Measurements from ENCODE around the gene SMG9.

SMG9 gene

GRCh38 chr19:43755256-43755801 is 567 bp upstream of the SMG9 start:
- DNase-seq (ENCODE audit: low read depth): peak; percentile 58

DNA sequence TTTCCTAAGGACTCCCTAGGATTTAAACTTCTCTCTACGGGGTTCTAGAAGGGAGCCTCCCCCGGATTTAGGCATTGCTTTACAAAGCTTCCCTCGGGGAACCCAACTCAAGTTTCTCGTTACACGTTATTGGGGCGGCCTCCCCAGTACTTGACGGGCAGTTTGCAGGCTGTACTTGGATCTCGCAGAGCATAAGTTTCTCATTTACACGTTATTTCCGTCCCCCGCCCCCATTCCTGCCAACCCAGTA is 584 bp downstream of the SMG9 start:
- no peak for DNase-seq (ENCODE audit: low read depth)

DNA sequence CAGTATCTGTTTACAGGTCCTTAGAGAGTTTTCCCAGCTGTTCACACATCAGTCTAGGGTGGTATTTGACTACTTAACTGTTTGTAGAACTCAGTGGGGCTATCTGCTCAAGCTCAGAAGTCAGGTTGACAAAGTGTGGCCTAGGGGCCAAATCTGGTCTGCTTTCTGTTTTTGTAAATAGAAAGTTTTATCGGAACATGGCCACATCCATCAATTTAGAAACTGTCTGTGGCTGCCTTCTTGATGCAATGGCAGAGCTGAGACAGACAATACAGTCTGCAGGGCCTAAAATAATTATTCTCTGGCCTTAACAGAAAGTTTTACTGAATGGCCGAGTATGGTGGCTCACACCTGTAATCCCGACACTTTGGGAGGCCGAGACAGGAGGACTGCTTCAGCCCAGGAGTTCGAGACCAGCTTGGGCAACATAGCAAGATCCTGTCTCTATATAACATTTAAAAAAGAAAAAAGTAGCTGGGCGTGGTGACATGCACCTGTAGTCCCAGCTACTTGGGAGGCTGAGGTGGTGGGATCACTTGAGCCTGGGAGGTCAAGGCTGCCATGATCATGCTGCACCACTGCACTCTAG is 2.4 kb downstream of the SMG9 start:
- no peak for DNase-seq (ENCODE audit: low read depth)

DNA sequence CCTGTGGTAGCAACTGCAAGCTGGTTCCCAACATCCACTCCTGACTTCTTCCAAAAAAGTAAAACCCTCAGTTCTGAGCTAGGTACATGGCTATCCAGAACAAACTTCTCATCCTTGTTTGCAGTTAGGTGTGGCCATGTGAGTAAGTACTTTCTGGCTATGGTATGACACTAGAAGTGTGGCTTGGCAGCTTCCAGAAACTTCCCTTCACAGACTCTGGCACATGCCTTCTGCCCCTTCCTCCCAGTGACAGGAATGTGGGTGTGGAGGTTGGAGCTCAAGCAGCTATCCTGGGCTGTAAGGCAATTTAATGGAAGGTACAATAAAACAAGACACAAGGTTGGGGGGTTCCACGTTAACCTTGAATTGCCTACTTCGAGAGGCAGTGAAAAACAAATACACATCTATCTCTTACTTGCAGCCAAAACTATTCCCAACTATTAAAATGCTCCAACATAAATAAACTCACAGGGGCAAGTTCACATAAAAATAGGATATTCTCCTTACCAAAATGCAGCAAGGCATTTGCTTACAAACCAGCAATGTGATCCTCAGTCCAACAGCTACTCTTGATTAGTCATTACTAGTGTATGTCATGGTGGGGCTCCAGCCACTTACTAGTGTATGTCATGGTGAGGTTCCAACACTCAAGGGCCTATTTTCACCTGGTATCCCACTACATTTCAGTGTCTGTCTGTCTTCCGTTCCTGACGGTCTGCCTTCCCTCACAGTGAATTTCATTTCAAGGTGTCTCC is 3.1 kb downstream of the SMG9 start:
- DNase-seq (ENCODE audit: low read depth): no peak

DNA sequence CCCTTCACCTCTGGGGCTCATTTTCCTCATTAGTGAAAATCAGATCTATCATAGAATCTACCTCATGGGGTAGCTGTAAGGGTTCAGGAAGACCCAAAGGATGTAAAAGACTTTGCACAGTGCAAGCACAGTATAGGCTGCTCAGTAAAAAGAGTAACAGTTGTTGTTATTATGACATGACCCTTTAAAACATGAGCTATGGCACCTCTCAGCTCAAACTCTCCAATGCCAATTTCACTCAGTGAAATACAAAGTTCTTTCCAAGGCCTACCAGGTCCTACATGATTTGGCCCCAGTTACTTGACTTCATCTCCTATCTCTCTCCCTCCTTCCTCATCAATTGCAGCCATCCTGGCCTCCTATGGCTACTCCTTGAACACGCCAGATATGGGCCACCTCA is 4.9 kb downstream of the SMG9 start:
- no peak for DNase-seq (ENCODE audit: low read depth)

GRCh38 chr19:43749152-43749551 is 5.6 kb downstream of the SMG9 start:
- DNase-seq (ENCODE audit: low read depth): no peak

GRCh38 chr19:43748685-43749084 is 6.1 kb downstream of the SMG9 start:
- no peak for DNase-seq (ENCODE audit: low read depth)

- no peak for DNase-seq (ENCODE audit: low read depth)
Observed at GRCh38 chr19:43748205-43748594, 6.6 kb downstream of the SMG9 start.

DNA sequence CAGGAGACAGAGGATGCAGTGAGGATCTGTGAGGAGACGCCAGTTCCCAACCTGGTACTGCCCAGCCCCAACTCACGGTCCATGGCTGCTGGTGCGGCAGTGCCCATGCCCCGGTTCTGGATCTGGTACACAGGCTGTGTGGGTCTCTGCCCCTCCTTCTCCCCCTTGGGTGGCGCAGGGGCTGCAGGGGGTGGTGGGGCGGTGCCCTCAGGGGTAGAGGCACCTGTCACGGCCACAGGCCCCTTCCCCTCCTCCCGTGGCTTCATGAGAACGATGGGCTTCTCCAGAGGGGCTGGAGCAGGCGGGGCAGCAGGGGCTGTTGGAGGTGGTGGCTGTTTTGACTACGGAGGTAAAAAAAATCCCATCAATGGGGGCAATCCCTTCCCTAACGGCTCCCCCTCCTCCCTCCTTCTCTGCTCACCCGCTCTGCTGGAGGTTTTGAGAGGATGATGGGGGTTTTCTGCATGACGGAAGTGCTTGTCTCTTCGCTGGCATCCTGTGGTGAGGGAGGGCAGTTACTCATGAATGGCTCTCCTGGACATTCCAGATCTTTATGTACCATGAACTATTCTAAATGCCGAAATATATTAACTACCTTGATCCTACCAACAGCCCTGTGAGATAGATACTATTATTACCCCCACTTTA is 7.1 kb downstream of the SMG9 start:
- no peak for DNase-seq (ENCODE audit: low read depth)

- DNase-seq (ENCODE audit: low read depth): no peak
Observed at GRCh38 chr19:43743059-43743458, 11.7 kb downstream of the SMG9 start.

DNA sequence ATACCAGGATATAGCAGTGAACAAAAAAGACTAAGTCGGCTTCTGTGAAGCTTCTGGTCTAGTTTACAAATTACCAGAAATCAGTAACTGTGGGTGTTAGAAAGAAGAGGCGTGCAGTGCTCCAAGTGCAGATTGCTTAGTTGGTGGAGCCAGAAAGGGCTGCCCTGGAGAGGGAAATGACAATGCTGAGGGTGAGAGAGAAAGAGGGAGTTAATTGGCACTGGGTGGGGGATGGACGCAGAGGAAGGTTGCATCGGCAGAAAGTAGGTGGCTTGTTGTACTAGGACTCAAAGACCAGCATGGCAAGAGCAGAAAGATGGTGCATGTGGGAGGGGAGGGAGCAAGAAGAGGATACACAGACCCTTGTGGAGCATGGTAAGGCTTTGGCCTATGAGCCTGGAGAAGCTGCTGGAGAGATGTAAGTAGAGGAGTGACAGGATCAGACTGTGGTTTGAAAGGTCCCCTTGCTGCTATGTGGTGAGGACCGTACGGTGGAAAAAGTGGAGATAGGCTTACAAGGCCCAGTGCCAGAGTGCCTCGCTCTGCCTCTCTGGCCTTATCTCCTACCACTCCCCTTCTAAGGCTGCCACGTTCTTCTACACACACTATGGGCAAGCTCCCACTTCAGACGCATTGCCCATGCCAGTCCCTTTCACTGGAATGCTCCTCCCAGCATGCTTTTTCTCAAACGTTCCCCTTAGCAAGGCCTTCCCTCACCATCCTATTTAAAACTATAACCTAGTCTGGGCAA is 13.5 kb downstream of the SMG9 start:
- DNase-seq (ENCODE audit: low read depth): no peak

DNA sequence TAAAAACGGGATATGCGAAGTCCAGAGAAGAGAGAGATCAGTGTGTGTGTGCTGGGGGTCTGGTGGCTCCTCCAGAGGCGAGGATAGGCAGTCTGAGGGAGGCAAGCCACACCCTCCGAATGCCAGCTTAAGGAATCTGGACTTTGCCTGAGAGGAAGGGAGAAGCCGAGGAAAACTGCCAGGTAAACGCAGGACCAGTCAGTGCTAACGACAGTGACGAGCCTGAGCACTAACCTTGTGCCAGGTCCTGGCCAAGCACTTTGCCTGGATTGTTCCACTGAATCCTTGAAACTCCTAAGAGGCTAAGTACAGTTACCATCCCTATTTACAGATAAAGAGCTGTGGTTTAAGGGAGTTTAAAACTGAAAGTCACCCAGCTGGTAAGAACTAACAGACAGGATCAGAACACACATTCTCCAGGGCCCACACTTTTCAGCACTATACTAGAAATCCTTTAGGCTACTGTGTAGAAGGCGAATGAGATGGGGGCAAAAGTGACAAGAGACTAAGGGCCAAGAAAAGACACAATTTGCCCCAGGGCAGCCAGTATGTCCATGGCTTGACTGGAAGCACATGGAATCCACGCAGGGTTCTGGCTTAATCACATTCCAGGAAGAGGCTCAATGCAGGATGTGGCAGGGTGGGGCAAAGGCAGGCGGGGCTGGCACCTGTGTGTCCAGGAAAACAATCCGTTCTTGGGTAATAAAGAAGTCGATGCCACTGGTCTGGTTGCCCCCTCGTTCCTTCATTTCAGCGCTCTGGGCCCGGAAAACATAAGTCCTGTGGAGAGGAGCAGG is 15.1 kb downstream of the SMG9 start:
- DNase-seq (ENCODE audit: low read depth): no peak

DNA sequence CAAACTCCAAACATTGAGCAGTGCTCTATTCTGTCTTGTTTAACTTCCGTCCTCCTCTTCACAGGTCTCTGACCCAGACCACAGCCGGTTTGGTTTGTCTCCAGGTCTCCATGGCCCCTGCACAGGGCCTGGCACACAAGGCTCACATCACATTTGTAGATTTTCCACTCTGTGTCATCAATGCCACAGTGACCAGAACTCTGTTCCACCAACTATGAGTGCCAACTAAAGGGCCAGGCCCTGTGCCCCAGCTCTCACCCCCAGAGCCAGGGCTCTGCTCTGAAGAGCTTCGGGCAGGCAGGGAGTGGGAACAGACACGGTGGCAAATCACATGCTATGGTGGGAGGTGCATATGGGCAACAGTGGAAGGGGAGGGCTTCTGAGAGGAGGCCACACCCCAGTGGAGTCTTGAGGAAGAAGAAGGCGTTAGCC is 16.0 kb downstream of the SMG9 start:
- no peak for DNase-seq (ENCODE audit: low read depth)

GRCh38 chr19:43735957-43736356 is 18.8 kb downstream of the SMG9 start:
- no peak for DNase-seq (ENCODE audit: low read depth)

- no peak for DNase-seq (ENCODE audit: low read depth)
Observed at GRCh38 chr19:43735013-43735412, 19.7 kb downstream of the SMG9 start.

DNA sequence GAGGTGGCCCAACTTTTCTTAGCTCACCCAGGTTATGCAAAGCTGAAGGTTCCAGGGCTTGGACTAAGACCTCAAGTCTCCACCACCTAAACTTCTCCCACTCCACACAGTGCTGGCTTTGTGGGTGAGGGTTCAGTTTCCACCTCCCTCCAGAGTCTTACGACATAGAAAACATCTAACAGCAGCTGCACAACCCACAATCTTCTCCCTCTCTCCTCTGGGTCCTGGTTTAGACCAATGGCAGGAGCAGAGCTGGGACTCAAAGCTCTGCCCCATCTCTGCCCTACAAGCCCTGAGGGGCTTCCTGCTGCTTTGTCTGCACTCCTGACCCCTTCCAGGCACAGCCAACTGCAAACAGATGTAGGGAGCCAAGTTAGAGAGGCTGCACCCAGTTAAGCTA is 22.9 kb downstream of the SMG9 start:
- no peak for DNase-seq (ENCODE audit: low read depth)

GRCh38 chr19:43731346-43731745 is 23.4 kb downstream of the SMG9 start:
- DNase-seq (ENCODE audit: low read depth): no peak

- no peak for DNase-seq (ENCODE audit: low read depth)
Observed at GRCh38 chr19:43729919-43730318, 24.8 kb downstream of the SMG9 start.

GRCh38 chr19:43727593-43727853 is 27.2 kb downstream of the SMG9 start:
- no peak for DNase-seq (ENCODE audit: low read depth)

DNA sequence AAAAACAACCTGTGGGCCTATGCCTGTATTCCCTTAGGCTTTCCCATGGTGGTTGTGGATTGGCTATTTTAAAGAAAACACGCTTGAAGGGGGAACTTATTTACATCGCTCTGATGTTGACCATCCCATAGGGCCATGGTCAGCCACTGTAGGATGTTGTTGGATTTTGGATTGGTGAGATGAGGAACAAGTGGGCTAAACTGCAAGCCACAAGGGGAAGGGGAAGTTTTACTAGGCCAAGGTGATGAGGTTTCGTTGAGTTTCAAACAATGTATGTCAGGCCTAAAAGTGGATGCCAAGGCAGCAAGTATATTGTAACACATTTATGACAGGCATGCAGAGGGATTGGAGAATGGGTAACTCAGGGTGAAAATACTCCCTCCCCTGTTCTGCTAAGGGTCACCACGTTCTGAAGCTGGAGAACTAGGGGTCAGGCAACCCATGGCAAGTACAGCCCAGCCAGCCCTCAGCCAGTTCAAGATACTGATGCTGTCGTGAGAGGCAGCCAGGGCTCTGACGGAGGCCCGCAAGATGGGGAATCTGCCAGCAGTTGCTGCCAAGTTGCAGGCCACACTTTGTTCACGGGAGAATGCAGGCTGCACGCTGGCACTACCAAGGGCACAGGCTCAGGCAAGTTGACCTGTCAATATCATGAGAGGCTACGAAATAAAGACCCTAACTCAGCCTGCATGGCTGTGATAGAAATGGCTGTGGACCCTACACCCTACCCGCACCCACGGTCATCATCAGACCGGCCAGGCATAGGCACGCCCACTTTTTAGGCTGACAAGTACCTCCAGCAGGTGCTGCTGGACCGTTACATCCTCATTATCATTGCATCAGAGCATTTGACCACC is 27.8 kb downstream of the SMG9 start:
- no peak for DNase-seq (ENCODE audit: low read depth)

- DNase-seq (ENCODE audit: low read depth): no peak
Observed at GRCh38 chr19:43725468-43725867, 29.3 kb downstream of the SMG9 start.
